Sigmoid colon (tissue), 4 donors: ENCODE measurements around the gene LGSN.

Experiments used
- POLR2A ChIP-seq, 2 donors: fragments of 450-650 bp; IDR thresholded peaks; one replicate each; pipeline ENCODE4 v1.6.1; 2016; ENCODE audit warnings: antibody characterized with exemption in 2 of 2, mild to moderate bottlenecking in 2 of 2, moderate library complexity in 2 of 2
- POLR2AphosphoS5 ChIP-seq, 4 donors: sonication (generic); formaldehyde crosslinking; IDR thresholded peaks; one replicate each; pipeline ENCODE4 v1.6.1; 2017; ENCODE audit warnings: antibody characterized with exemption in 4 of 4
- TF ChIP-seq, protein P1 (sequence below), 4 experiments: fragments of 450-650 bp in 3 of 4; fragments of 200-600 bp in 1 of 4; IDR thresholded peaks; one replicate each; pipeline ENCODE4 v1.5.1; 2016 to 2019; ENCODE audit warnings: antibody characterized with exemption in 4 of 4, mild to moderate bottlenecking in 3 of 4, moderate library complexity in 2 of 4

DNA sequence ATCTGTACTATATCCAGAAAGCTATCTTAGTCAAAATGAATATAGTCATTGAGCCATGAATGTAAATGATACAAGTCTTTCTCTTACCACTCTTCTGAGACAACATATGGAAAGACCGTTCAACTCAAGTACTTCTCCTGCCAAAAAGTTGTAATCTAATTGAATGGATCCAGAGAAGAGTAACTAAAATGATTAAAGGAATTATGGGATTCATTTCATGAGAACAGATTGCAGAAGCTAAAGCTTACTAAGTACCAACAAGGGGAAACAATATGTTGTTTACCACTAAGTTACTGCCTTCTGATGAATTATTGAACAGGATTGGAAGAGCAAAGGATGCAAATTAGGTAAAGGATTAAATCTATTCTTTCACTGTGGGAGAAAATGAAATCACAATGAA is 2.0 kb upstream of the LGSN start:
- TF ChIP-seq, protein P1, sequence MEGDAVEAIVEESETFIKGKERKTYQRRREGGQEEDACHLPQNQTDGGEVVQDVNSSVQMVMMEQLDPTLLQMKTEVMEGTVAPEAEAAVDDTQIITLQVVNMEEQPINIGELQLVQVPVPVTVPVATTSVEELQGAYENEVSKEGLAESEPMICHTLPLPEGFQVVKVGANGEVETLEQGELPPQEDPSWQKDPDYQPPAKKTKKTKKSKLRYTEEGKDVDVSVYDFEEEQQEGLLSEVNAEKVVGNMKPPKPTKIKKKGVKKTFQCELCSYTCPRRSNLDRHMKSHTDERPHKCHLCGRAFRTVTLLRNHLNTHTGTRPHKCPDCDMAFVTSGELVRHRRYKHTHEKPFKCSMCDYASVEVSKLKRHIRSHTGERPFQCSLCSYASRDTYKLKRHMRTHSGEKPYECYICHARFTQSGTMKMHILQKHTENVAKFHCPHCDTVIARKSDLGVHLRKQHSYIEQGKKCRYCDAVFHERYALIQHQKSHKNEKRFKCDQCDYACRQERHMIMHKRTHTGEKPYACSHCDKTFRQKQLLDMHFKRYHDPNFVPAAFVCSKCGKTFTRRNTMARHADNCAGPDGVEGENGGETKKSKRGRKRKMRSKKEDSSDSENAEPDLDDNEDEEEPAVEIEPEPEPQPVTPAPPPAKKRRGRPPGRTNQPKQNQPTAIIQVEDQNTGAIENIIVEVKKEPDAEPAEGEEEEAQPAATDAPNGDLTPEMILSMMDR (IDR thresholded peaks at IDR 0.05) = no peak
- TF ChIP-seq POLR2A (IDR thresholded peaks at IDR 0.05) (no peak), POLR2AphosphoS5 (IDR thresholded peaks at IDR 0.05) (no peak)
